Retinal pigment epithelial cell (primary cell): ENCODE data around the gene TAS2R43.
"Not testable (repeated sequence)": the region's sequence is repeated elsewhere in the genome, so short reads cannot be mapped to it uniquely, and the experiment has no call there.

ENCODE experiments used
- DNase-seq: peaks from one replicate; pipeline ENCODE4 v3.0.0-alpha.2; 2010; ENCODE audit warnings: low read depth
- H3K4me3 ChIP-seq: 2 replicates; pipeline ENCODE4 v1.5.1; 2011; ENCODE audit warnings: mild to moderate bottlenecking, low read length, control low read depth, moderate library complexity
- TF ChIP-seq, protein P1 (sequence below): conservative IDR thresholded peaks from 2 replicates; pipeline ENCODE4 v1.5.1; 2011; ENCODE audit warnings: low read depth, low read length, control low read depth, inconsistent platforms

The TAS2R43 gene

DNA sequence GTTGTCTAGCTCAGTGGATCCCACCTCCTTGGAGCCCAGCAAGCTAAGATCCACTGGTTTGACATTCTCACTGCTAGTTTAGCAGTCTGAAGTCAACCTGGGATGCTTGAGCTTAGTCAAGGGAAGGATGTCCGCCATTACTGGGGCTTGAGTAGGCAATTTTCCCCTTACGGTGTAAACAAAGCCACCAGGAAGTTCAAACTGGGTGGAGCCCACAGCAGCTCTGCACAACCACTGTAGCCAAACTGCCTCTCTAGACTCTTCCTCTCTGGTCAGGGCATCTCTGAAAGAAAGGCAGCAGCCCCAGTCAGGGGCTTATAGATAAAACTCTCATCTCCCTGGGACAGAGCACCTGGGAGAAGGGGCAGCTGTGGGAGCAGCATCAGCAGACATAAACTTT lies 16.7 kb upstream of the TAS2R43 start:
- no peak overlapping the region for H3K4me3 ChIP-seq
- TF ChIP-seq, protein P1, sequence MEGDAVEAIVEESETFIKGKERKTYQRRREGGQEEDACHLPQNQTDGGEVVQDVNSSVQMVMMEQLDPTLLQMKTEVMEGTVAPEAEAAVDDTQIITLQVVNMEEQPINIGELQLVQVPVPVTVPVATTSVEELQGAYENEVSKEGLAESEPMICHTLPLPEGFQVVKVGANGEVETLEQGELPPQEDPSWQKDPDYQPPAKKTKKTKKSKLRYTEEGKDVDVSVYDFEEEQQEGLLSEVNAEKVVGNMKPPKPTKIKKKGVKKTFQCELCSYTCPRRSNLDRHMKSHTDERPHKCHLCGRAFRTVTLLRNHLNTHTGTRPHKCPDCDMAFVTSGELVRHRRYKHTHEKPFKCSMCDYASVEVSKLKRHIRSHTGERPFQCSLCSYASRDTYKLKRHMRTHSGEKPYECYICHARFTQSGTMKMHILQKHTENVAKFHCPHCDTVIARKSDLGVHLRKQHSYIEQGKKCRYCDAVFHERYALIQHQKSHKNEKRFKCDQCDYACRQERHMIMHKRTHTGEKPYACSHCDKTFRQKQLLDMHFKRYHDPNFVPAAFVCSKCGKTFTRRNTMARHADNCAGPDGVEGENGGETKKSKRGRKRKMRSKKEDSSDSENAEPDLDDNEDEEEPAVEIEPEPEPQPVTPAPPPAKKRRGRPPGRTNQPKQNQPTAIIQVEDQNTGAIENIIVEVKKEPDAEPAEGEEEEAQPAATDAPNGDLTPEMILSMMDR, result no peak
- no peak for DNase-seq

DNA sequence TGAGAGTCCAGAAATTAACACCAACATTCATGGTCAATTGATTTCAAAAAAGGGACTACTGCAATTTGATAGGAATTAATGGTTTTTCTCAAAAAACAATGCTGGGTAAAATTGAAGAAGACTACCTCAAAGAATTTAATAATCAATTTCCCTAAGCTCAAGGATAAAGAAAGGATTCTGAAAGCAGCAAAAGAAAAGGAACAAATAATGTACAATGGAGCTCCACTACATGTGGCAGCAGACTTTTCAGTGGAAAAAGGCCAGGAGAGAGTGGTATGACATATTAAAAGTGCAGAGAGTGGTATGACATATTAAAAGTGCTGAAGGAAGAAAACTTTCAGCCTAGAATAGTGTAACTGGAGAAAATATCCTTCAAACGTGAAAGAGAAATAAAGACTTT lies 15.6 kb upstream of the TAS2R43 start:
- DNase-seq, result no peak
- no peak overlapping the region for H3K4me3 ChIP-seq
- TF ChIP-seq, protein P1, result no peak

DNA sequence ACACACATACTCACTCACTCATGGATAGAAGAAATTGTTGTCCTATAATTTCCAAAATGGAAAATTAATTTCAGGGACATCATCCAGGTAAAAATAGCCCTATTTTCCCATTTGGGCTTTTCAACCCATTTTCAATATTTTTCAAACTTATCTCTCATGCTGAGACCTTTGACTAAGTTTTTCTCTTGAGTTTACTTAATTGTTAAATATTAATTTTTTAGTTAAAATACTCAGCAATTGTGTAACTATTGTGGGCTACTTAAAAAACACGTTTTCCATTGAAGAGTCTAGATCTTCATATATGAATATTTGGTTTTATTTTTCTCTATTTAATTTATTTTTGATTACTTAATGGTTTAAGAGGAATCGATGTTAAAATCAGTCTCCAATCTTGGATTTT lies 14.2 kb upstream of the TAS2R43 start:
- H3K4me3 ChIP-seq, result no peak overlapping the region
- TF ChIP-seq, protein P1, result no peak
- no peak for DNase-seq

DNA sequence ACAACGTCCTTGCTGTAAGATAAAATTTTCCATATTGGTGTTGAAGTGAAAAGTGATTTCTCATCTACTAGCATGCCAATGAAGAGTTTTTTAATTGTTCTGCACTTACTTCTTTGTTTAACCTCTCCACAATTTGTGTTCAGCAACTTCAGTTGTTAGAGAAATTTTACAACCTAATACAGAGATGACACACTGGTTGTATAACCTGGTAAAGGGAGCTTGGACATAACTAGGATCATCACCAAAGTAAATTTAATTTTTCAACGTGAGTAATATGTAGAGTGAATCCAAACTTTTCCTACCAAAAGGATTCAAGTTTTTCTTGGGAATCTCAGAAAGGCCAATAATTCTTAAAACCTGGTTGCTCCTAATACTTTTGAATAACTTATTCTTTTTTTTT lies 13.4 kb upstream of the TAS2R43 start:
- H3K4me3 ChIP-seq, result no peak overlapping the region
- TF ChIP-seq, protein P1, result no peak
- no peak for DNase-seq

DNA sequence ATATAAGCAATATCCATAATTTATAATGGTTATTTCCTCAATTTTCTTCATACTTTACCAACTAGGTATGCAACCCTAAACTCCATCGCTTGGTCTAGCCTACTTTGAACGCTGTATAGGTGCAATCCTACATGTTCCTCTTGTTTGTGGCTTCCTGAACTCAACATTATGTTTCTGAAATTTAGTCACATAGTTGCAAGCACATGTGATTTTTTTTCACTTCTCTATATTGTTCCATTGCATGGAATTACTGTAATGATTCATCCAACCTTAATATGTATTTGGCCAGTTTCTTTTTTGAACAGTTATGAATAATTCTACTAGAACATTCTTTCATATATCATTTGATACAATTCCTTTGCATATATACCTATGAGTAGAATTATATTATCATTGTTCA lies 2.8 kb upstream of the TAS2R43 start:
- not testable (repeated sequence) for DNase-seq, H3K4me3 ChIP-seq

DNA sequence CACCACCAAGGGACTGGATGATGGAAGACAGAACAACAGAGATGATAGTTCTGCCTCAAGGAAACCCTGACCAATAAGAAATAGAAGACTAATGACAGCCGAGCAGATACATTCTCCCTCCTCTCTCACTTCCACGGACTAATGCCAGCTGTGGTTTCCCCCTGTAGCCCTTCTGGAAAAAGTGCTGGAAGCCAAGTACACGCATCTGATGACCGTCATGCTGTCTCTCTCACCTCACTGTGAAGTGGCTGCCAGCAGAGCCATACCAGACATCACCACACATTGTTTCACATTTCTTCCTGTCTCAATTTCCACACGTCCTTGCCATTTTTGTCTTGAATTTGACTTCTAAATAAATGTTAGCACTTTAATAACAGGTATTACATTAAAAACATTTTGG lies 2.9 kb downstream of the TAS2R43 start:
- H3K4me3 ChIP-seq, result no peak overlapping the region
- DNase-seq, result no peak
- TF ChIP-seq, protein P1, result no peak

DNA sequence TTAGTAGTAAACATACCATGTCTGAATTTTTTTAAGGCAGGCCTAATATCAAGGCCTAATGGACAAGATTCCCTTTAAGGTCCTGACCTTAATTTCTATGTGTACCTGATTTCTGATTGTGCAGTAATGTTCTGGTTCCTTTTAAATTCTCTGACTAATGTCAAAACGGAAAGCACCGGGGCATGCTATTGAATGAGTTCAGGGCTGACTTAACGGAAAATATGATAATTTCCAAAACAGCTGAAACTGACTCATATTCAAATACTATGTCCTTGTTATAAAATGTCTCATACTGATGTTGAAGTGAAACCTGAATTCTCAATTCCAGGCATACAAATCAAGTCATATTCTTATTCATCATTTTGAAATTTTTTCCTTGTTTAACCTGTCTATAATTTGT lies 6.7 kb downstream of the TAS2R43 start:
- TF ChIP-seq, protein P1, result no peak
- DNase-seq, result no peak
- no peak overlapping the region for H3K4me3 ChIP-seq

DNA sequence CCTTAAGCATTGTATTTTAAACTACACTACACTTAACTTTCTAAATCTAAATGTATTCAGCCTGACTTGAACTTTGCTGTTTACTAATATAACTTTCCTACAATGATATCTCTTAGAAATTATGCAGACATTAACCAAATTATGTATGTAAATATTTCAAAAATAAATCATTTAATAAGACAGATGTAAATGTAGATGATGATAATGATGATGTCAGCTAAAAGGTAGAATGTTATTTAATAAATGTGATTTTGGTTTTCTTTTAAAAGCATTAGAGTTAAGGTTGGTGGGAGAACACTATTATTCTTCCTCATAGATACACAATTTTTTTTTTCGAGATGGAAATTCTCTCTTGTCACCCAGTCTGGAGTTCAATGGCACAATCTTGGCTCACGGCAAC lies 10.1 kb downstream of the TAS2R43 start:
- no peak overlapping the region for H3K4me3 ChIP-seq
- DNase-seq, result no peak
- TF ChIP-seq, protein P1, result no peak
